DOHH2 (cell line): ENCODE measurements around the gene HDAC11.

Experiments used
- EZH2phosphoT487 ChIP-seq: fragments of 200-600 bp; sonication (generic); IDR thresholded peaks from 2 replicates; pipeline ENCODE4 v1.6.1; 2017; ENCODE audit warnings: borderline replicate concordance, mild to moderate bottlenecking, antibody characterized with exemption, low read length, moderate library complexity, mixed read lengths
- TF ChIP-seq, protein P1 (sequence below): fragments of 200-600 bp; sonication (generic); IDR thresholded peaks from one replicate; pipeline ENCODE4 v1.5.1; 2014; ENCODE audit warnings: antibody characterized with exemption, mild to moderate bottlenecking, low read depth, low read length; ENCODE audit not compliant: poor library complexity, severe bottlenecking

GRCh38 chr3:13535526-13535875 lies 55.4 kb downstream of the HDAC11 start:
- TF ChIP-seq, protein P1, sequence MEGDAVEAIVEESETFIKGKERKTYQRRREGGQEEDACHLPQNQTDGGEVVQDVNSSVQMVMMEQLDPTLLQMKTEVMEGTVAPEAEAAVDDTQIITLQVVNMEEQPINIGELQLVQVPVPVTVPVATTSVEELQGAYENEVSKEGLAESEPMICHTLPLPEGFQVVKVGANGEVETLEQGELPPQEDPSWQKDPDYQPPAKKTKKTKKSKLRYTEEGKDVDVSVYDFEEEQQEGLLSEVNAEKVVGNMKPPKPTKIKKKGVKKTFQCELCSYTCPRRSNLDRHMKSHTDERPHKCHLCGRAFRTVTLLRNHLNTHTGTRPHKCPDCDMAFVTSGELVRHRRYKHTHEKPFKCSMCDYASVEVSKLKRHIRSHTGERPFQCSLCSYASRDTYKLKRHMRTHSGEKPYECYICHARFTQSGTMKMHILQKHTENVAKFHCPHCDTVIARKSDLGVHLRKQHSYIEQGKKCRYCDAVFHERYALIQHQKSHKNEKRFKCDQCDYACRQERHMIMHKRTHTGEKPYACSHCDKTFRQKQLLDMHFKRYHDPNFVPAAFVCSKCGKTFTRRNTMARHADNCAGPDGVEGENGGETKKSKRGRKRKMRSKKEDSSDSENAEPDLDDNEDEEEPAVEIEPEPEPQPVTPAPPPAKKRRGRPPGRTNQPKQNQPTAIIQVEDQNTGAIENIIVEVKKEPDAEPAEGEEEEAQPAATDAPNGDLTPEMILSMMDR = no peak
- TF ChIP-seq EZH2phosphoT487 = no peak
